ENCODE results near the gene RERG.

Gene RERG

DNA sequence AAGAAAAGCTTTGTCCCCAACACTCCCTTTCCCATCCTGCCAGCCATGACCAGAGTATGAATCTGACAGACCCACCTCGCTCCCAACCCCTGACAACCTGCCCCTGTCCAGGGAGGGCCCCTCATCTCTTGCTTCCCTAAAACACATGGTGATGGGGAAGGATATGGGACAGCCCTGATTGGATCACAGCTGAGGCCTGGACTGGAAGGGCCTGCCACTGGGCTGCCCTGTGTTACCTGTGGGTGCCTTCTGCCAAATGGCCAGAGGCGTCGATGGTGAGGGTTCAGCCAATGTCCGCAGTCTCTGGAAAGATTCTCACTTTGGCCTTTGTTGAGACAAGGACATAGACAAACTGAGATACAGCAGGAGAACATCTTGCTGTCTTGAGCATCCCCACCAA is 13.3 kb upstream of the RERG start:
- TF ChIP-seq, protein P1, sequence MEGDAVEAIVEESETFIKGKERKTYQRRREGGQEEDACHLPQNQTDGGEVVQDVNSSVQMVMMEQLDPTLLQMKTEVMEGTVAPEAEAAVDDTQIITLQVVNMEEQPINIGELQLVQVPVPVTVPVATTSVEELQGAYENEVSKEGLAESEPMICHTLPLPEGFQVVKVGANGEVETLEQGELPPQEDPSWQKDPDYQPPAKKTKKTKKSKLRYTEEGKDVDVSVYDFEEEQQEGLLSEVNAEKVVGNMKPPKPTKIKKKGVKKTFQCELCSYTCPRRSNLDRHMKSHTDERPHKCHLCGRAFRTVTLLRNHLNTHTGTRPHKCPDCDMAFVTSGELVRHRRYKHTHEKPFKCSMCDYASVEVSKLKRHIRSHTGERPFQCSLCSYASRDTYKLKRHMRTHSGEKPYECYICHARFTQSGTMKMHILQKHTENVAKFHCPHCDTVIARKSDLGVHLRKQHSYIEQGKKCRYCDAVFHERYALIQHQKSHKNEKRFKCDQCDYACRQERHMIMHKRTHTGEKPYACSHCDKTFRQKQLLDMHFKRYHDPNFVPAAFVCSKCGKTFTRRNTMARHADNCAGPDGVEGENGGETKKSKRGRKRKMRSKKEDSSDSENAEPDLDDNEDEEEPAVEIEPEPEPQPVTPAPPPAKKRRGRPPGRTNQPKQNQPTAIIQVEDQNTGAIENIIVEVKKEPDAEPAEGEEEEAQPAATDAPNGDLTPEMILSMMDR (IDR thresholded peaks at IDR 0.05; ENCODE audit: low read depth, low read length) = no peak
- TF ChIP-seq POLR2A (IDR thresholded peaks at IDR 0.05; ENCODE audit: extremely low read depth, insufficient read length) = no peak
- TF ChIP-seq, protein P2, sequence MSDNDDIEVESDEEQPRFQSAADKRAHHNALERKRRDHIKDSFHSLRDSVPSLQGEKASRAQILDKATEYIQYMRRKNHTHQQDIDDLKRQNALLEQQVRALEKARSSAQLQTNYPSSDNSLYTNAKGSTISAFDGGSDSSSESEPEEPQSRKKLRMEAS (IDR thresholded peaks at IDR 0.05; ENCODE audit: low read depth, low read length) = no peak
- TF ChIP-seq MYC (IDR thresholded peaks at IDR 0.05; ENCODE audit: low read depth, low read length) = no peak
- no peak for DNase-seq (ENCODE audit: low read depth)
- no peak overlapping the region for H3K4me3 ChIP-seq (ENCODE audit: low read depth, low read length)

DNA sequence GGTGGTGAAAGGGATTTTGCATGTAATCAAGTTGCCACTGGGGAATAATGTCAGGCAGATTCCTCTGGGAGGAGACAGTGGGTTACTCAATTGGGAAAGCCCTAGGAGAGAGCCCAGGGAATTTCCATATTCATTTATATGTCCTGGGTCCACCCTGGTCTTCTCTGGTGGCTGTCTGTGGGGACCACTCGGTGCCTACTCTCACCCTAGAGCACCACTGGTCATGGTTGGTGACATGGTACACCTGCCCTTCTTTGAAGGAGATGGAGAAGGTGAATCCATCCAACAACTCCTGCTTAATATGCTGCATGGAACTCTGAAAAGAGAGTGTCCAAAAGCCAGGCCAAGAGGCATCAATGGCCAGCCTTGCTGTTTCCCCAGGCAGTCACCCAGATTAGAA is 12.8 kb upstream of the RERG start:
- no peak for TF ChIP-seq MYC (IDR thresholded peaks at IDR 0.05; ENCODE audit: low read depth, low read length)
- TF ChIP-seq POLR2A (IDR thresholded peaks at IDR 0.05; ENCODE audit: extremely low read depth, insufficient read length) = no peak
- TF ChIP-seq, protein P2 (IDR thresholded peaks at IDR 0.05; ENCODE audit: low read depth, low read length) = no peak
- TF ChIP-seq, protein P1 (IDR thresholded peaks at IDR 0.05; ENCODE audit: low read depth, low read length) = no peak

DNA sequence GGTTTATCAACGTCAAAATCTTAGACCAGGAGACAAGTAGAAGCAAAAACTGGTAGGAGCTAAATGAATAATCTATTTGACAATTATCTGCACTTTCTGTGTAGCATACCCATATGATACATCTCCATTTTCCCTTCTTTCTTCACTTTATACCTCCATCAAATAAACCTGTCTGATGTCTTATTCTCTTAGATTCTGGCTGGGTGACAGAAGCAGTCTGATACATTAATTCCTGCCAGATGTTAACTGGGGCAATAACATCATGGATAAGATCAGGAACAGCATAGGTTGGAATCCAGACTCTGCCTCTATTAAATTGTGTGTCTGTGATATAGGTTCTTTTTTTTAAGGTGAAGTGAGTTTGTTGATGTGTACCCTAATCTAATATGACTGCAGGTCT is 11.7 kb upstream of the RERG start:
- no peak overlapping the region for H3K4me3 ChIP-seq (ENCODE audit: low read depth, low read length)
- DNase-seq (ENCODE audit: low read depth) = no peak
- TF ChIP-seq MYC (IDR thresholded peaks at IDR 0.05; ENCODE audit: low read depth, low read length) = no peak
- TF ChIP-seq, protein P2 (IDR thresholded peaks at IDR 0.05; ENCODE audit: low read depth, low read length) = no peak
- no peak for TF ChIP-seq POLR2A (IDR thresholded peaks at IDR 0.05; ENCODE audit: extremely low read depth, insufficient read length)
- TF ChIP-seq, protein P1 (IDR thresholded peaks at IDR 0.05; ENCODE audit: low read depth, low read length) = no peak

More for the DNA sequence above, 12.8 kb upstream of the RERG start:
- no peak for DNase-seq (ENCODE audit: low read depth)
- no peak overlapping the region for H3K4me3 ChIP-seq (ENCODE audit: low read depth, low read length)

DNA sequence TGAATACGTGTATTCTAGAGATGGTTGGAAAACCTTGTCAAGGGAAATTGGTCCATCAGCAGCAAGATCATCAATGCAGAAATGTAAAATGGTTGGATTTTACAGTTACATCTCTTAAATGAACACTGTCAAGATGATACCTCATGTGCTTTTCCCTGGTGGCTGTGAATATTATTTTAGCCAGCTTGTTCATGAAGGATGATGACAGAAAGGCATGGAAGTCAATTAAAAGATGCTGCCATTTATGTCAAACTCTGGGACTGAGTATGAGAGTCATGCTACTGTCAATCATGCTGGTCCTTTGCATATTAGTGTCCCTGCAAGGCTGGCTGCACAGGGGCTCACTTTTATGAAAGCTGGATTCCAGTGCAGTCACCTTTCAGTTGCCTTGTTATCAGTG is 10.3 kb upstream of the RERG start:
- no peak overlapping the region for H3K4me3 ChIP-seq (ENCODE audit: low read depth, low read length)
- no peak for DNase-seq (ENCODE audit: low read depth)
- TF ChIP-seq MYC (IDR thresholded peaks at IDR 0.05; ENCODE audit: low read depth, low read length) (no peak), POLR2A (IDR thresholded peaks at IDR 0.05; ENCODE audit: extremely low read depth, insufficient read length) (no peak)
- TF ChIP-seq, protein P2 (IDR thresholded peaks at IDR 0.05; ENCODE audit: low read depth, low read length) = no peak
- TF ChIP-seq, protein P1 (IDR thresholded peaks at IDR 0.05; ENCODE audit: low read depth, low read length) = no peak

DNA sequence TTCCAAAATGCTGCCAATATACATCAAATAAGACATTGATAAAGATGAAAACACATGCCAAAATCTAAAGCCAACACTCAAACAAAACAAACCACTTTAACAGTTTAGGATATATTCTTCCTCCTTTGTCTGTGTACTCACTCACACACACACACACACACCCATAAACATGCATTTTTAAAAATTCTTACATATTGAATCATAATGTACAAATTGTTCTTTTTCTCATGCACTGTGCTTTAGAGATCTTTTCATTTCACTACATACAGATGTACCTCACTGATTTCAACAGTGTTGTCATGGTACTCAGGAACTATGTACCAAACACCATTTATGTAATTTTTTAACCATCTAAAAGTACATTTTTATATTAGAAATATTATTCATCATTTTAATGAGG is 9.5 kb upstream of the RERG start:
- DNase-seq (ENCODE audit: low read depth) = no peak
- no peak for TF ChIP-seq POLR2A (IDR thresholded peaks at IDR 0.05; ENCODE audit: extremely low read depth, insufficient read length)
- TF ChIP-seq, protein P2 (IDR thresholded peaks at IDR 0.05; ENCODE audit: low read depth, low read length) = no peak
- TF ChIP-seq, protein P1 (IDR thresholded peaks at IDR 0.05; ENCODE audit: low read depth, low read length) = no peak
- H3K4me3 ChIP-seq (ENCODE audit: low read depth, low read length) = no peak overlapping the region

DNA sequence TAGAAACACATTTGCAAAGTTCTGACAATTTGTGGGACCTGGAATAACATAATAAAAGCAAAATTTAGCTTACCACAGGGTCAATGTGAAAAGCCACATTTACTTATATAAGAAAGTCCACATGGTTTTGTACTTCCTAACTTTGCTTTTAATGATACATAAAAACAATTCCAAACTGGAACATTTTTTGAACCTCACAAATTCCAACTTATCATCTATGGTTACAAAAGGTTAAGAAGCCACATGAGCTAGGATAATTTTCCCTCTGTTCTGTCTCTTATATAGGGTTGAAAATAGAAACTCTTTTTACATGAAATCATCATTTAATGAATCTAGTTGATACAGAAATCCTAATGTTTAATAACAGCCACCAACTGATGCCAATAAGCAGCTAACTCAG is 8.9 kb upstream of the RERG start:
- H3K4me3 ChIP-seq (ENCODE audit: low read depth, low read length) = no peak overlapping the region
- DNase-seq (ENCODE audit: low read depth) = no peak
- TF ChIP-seq POLR2A (IDR thresholded peaks at IDR 0.05; ENCODE audit: extremely low read depth, insufficient read length) (no peak), MYC (IDR thresholded peaks at IDR 0.05; ENCODE audit: low read depth, low read length) (no peak)
- TF ChIP-seq, protein P2 (IDR thresholded peaks at IDR 0.05; ENCODE audit: low read depth, low read length) = no peak
- TF ChIP-seq, protein P1 (IDR thresholded peaks at IDR 0.05; ENCODE audit: low read depth, low read length) = no peak

Data from NB4 (cell line).